Measurements from ENCODE around the gene MED8.

The MED8 gene

DNA sequence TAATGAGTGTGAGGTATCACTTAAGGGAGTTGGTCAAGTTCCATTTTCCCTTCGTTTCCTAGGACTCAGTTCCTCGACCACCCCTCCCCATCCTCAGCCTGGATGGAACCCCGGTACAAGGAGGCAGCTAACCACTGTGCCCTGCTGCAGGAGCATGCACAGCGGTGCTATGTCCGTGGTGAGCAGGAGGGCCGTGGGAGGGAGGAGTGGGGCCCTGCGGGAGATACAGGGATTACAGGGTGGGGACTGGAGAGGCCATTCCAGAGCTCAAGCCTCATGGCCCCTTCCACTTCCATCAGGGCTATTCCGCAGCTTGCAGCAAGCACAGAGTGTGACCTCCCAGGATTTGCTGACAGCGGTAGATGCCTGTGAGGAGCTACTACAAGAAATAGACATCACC is 38.3 kb upstream of the MED8 start:
- no peak overlapping the region for H3K4me2 ChIP-seq
- no peaks in the 10 kb centered on the region for H3K79me2 ChIP-seq (ENCODE audit: insufficient read depth, low read depth)
- TF ChIP-seq CTCF (conservative IDR thresholded peaks at IDR 0.05; ENCODE audit: low read depth, low read length): no peak
- H3K36me3 ChIP-seq (ENCODE audit: insufficient read depth): 0 out of 2 replicates have a peak, but pooled peaks cover under 1% of the 10 kb centered on the region
- H3K9ac ChIP-seq: no peak overlapping the region
- H3K27ac ChIP-seq: no peak overlapping the region
- H3K4me1 ChIP-seq (ENCODE audit: low read depth, poor library complexity, severe bottlenecking): no peaks in the 10 kb centered on the region
- H4K20me1 ChIP-seq (ENCODE audit: insufficient read depth): no peaks in the 10 kb centered on the region
- H3K4me3 ChIP-seq (IDR thresholded peaks at IDR 0.05; ENCODE audit: insufficient read depth, low read depth, low read length): no peak overlapping the region
- H3K27me3 ChIP-seq (ENCODE audit: insufficient read depth, low read depth): no peaks in the 10 kb centered on the region
- H2AFZ ChIP-seq (ENCODE audit: low read depth): no peak overlapping the region

DNA sequence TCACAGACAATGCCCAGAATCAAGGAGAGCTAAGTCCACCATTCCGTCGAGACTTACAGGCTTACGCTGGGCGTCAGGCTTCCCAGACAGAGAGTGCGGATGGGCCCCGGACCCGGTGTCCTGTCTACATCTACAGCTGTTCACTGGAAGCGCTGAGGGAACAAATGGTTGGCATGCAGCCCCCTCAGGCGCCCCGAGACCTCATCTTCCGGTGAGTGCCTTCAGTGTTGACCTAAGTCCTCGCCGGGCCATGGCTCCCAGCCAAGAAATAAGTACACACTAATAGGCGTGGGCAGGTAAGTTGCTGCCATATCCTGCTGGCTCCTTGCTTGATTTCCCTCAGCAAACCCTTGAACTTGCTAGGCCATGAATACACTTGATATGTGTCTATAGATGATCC is 37.9 kb upstream of the MED8 start:
- no peaks in the 10 kb centered on the region for H3K27me3 ChIP-seq (ENCODE audit: insufficient read depth, low read depth)
- H2AFZ ChIP-seq (ENCODE audit: low read depth): no peak overlapping the region
- TF ChIP-seq CTCF (conservative IDR thresholded peaks at IDR 0.05; ENCODE audit: low read depth, low read length): no peak
- H4K20me1 ChIP-seq (ENCODE audit: insufficient read depth): no peaks in the 10 kb centered on the region
- H3K4me3 ChIP-seq (IDR thresholded peaks at IDR 0.05; ENCODE audit: insufficient read depth, low read depth, low read length): no peak overlapping the region
- no peaks in the 10 kb centered on the region for H3K36me3 ChIP-seq (ENCODE audit: insufficient read depth)
- H3K27ac ChIP-seq: no peak overlapping the region
- H3K79me2 ChIP-seq (ENCODE audit: insufficient read depth, low read depth): no peaks in the 10 kb centered on the region
- no peak overlapping the region for H3K9ac ChIP-seq
- H3K4me1 ChIP-seq (ENCODE audit: low read depth, poor library complexity, severe bottlenecking): no peaks in the 10 kb centered on the region
- H3K4me2 ChIP-seq: no peak overlapping the region

GRCh38 chr1:43426221-43426620 is 36.6 kb upstream of the MED8 start:
- Histone ChIP-seq H3K36me3 (ENCODE audit: insufficient read depth) (no peaks in the 10 kb centered on the region), H3K79me2 (ENCODE audit: insufficient read depth, low read depth) (no peaks in the 10 kb centered on the region)

GRCh38 chr1:43425045-43425444 is 35.4 kb upstream of the MED8 start:
- Histone ChIP-seq H3K4me3 (IDR thresholded peaks at IDR 0.05; ENCODE audit: insufficient read depth, low read depth, low read length) (no peak overlapping the region), H2AFZ (ENCODE audit: low read depth) (no peak overlapping the region), H3K9ac (no peak overlapping the region), H3K27ac (no peak overlapping the region), H3K27me3 (ENCODE audit: insufficient read depth, low read depth) (no peaks in the 10 kb centered on the region), H3K4me2 (no peak overlapping the region), H3K4me1 (ENCODE audit: low read depth, poor library complexity, severe bottlenecking) (no peaks in the 10 kb centered on the region), H3K36me3 (ENCODE audit: insufficient read depth) (no peaks in the 10 kb centered on the region), H4K20me1 (ENCODE audit: insufficient read depth) (no peaks in the 10 kb centered on the region), H3K79me2 (ENCODE audit: insufficient read depth, low read depth) (no peaks in the 10 kb centered on the region)
- TF ChIP-seq CTCF (conservative IDR thresholded peaks at IDR 0.05; ENCODE audit: low read depth, low read length): no peak

More at GRCh38 chr1:43426221-43426620, 36.6 kb upstream of the MED8 start:
- no peak overlapping the region for H3K4me3 ChIP-seq (IDR thresholded peaks at IDR 0.05; ENCODE audit: insufficient read depth, low read depth, low read length)
- no peak for TF ChIP-seq CTCF (conservative IDR thresholded peaks at IDR 0.05; ENCODE audit: low read depth, low read length)
- no peak overlapping the region for H3K9ac ChIP-seq
- no peaks in the 10 kb centered on the region for H3K4me1 ChIP-seq (ENCODE audit: low read depth, poor library complexity, severe bottlenecking)
- no peaks in the 10 kb centered on the region for H3K27me3 ChIP-seq (ENCODE audit: insufficient read depth, low read depth)
- H3K4me2 ChIP-seq: no peak overlapping the region
- H3K27ac ChIP-seq: no peak overlapping the region
- H4K20me1 ChIP-seq (ENCODE audit: insufficient read depth): no peaks in the 10 kb centered on the region
- no peak overlapping the region for H2AFZ ChIP-seq (ENCODE audit: low read depth)

All from KMS-11 (cell line).